Measurements from ENCODE around the gene GPD1L.
"Not testable (repeated sequence)": the region's sequence is repeated elsewhere in the genome, so short reads cannot be mapped to it uniquely, and the experiment has no call there.

Gene GPD1L

GRCh38 chr3:32186097-32186496 lies 79.7 kb downstream of the GPD1L start:
- no peak for DNase-seq

- no peak for DNase-seq
Observed at GRCh38 chr3:32186876-32187275, 80.5 kb downstream of the GPD1L start.

- DNase-seq, result no peak
Observed at GRCh38 chr3:32189693-32190092, 83.3 kb downstream of the GPD1L start.

GRCh38 chr3:32190556-32190955 lies 84.1 kb downstream of the GPD1L start:
- not testable (repeated sequence) for DNase-seq

DNA sequence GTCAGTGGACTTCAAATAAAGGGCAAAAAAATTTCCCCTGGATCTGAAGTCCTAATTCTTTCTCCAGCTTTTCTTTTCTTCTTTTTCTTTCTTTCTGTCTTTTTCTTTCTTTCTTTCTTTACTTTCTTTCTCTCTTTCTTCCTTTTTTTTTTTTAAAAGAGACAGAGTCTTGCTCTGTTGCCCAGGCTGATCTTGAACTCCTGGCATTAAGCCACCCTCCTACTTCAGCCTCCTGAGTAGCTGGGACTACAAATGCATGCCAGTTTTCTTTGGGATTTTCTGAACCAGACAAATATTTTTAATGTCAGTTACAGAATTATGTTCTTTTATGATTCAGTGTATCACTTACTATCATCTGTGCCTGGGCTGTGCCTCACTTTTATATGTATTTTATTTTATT lies 86.7 kb downstream of the GPD1L start:
- no peak for DNase-seq

DNA sequence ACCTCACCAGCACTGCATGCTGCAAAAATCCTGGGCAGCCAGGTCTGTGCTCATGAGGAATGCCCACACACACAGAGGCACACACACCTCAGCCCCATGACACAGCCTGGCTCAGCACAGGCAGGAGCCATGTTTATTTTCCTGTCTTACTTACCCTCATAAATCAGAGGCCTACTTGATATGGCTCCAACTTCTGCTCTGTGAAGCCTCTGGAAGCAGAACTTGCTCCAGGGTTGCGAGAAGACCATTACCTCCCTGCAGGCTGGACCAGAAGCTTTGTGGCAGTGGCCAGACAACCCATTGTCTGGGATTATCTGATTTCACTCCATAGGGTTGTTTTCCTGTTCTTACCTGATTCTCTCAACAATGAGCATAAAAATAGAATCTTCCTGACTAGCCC lies 88.2 kb downstream of the GPD1L start:
- no peak for DNase-seq

DNA sequence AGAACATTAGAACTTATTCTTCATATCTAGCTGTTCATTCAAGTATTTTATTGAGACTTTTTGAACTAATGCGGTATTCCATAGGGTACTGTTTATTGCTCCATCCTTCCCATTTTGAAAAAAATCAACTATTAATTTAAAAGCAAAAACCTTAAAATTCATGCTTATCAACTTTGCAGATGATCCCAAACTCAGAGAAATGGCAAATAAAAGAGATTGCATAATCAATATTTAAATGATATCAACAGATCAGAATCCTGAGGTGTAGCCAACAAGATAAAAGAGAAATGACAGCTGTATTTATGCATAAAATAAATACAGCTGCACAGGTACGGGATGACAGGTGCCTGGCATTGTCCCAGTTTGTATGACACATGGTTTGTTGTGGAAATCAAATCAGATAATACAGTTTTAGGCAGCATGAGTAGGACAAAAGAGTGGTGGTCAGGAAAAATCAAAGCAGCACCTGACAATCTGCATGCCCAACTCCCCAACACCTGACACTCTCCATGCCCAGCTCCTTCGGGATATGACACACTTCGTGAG lies 89.6 kb downstream of the GPD1L start:
- DNase-seq, result no peak

DNA sequence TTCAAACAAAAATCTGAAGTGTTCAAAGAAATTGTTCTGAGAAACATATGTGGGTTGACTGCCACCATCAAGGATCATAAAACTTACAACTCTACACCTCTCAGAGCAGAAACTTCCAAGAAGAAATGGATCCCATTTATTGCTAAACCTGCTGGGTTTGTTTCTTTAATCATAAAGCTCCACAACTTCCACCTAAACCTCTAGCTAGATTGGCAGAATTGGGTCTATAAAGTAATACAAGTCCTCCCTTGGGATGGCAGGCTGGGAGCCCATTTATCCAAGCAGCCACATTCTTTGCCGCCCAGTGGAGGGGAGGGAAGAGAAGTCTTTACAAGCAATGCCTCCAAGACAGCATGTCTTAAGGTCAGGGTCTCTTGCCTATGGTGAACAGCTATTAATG lies 91.6 kb downstream of the GPD1L start:
- no peak for DNase-seq

DNA sequence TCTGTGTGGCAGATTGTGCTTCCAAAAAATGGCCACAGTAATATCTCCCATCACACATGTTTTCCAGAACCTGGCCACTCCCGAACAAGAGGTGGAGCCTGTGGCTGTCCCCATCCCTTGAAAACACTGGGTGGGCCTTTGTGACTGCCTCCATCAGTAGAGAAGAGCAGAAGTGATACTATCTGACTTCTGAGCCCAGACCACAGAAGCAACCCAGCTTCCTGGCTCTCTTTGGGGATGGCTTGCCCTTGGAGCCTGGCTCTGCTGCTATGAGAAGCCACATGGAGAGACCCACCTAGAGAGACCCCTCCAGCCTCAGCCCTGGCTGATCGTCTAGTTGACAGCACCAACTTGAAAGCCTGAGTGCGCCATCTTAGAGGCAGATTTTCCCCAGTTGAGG lies 92.3 kb downstream of the GPD1L start:
- no peak for DNase-seq

- DNase-seq, result no peak
Observed at GRCh38 chr3:32200490-32200889, 94.1 kb downstream of the GPD1L start.

DNA sequence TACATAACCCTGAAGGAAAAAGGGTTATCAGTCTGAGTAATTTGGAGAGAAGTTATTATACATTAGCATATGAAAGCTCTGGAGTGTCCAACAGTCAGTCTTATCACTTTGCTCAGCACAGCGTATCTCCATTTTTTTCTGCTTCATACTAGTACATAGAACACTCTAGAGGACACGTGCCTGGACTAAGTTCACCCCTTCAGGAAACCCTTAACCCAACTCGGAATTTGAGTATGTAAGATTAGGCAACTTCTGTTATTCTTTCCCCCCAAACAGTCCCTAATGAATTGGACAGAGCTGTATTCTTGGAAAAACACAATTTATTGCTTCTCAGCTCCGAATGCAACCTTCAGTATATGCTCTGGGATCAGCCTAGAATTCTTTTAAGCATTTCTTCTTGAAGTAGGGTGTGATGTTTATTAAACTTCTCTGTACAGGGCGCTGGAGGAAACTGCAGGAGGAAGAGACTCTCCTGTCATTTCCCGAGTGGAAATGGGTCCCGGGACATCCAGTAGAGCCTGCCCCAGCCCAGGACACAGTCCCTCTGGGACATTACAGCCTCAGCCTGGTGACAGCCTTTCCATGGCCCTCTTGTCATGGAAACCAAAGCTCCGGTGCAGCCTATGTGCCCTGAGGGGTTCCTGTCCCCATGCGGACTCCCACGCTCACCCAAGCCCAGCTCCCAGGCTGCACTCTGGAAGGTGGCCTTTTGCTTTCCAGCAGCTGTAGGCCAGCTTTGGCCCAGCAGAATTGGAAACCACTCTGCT lies 94.8 kb downstream of the GPD1L start:
- no peak for DNase-seq

- DNase-seq, result no peak
Observed at GRCh38 chr3:32202496-32202895, 96.1 kb downstream of the GPD1L start.

DNA sequence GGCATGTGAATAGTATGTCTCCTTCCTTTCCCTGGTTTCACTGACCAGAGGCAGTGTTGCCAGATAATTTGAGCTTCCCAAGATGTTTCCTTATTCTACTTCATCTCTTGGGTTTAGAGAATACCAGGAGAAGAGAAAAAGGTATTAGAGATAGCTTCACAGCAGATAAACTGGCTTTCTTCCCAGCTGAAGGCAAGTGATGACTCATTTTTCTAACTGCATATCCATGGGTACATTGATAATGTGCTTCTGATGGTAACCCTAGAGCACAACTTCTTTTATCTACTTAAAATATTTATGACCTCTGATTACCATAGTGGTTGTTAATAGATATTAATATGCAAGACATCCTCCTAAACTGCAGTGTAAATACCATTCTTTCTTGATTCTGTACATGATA lies 97.4 kb downstream of the GPD1L start:
- DNase-seq, result no peak

DNA sequence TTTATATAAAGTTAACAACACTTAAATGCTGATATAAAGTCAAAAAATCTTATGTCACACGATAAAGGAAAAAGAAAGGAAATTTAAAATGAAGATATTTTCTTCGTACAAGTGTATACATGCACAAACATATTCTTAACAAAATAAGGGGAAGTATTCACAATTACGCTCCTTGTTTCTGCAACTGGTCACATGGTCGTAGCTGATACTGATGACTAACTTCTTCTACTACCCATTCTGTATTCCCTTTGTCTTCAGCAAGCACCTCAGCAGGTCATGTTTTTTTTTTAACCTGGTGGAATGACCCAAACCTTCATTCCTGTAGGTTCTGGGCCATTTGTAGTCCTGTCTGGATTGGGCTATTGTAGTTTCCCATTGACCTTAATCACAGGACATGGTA lies 102.0 kb downstream of the GPD1L start:
- DNase-seq, result no peak

GRCh38 chr3:32215185-32215584 lies 108.8 kb downstream of the GPD1L start:
- no peak for DNase-seq

- no peak for DNase-seq
Observed at GRCh38 chr3:32216172-32216783, 109.9 kb downstream of the GPD1L start.

DNA sequence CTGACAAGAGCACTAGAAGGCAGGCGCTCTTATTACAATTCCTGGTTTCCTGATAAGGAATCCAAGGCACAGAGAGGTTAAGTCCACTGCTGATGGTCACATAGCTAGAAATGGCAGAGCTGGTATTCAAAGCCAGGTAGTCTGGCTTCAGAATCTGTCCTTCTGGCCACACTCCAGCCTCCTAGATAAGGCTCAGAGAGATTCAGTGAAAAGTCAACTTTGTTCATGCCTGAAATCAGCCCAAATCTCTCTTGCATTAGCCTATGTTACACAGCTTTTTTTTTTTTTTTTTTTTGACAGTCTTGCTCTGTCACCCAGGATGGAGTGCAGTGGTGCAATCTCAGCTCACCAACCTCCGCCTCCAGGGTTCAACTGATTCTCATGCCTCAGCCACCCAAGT lies 110.9 kb downstream of the GPD1L start:
- no peak for DNase-seq

Data from NCI-H446 treated with DMSO at 0.1 percent for 48 hours (cell line).